Stimulated activated CD4-positive, alpha-beta T cell treated with anti-CD3 and anti-CD28 coated beads, TNF-alpha, amount 100 ng/mL, for 24 hours (primary cell): ENCODE results near the gene LMAN2L.

Source experiments
- DNase-seq, 3 experiments: peaks; one replicate each; pipeline ENCODE4 v3.0.0-alpha.2; 2020; ENCODE audit warnings: low read depth in 3 of 3

The LMAN2L gene

GRCh38 chr2:96760036-96760985 lies 20.4 kb upstream of the LMAN2L start, which contains the start of gene CNNM4:
Gene CNNM4, plus strand, starts transcription at chr2:96760902. Its CDS starts 98 bp downstream, at chr2:96761000.
- peak; percentile 81 to 92 (median 83) for DNase-seq

GRCh38 chr2:96759548-96759947 lies 19.7 kb upstream of the LMAN2L start:
- no peak for DNase-seq

- no peak for DNase-seq
Measured at GRCh38 chr2:96758987-96759386, 19.1 kb upstream of the LMAN2L start.

GRCh38 chr2:96757477-96757860 lies 17.6 kb upstream of the LMAN2L start:
- no peak for DNase-seq

GRCh38 chr2:96756788-96757476 lies 17.1 kb upstream of the LMAN2L start:
- no peak for DNase-seq

GRCh38 chr2:96754317-96754716 lies 14.5 kb upstream of the LMAN2L start:
- DNase-seq, result no peak

GRCh38 chr2:96753661-96754282 lies 13.9 kb upstream of the LMAN2L start:
- no peak for DNase-seq

- no peak for DNase-seq
Measured at GRCh38 chr2:96751800-96752199, 11.9 kb upstream of the LMAN2L start.

GRCh38 chr2:96747061-96747617 lies 7.3 kb upstream of the LMAN2L start:
- no peak for DNase-seq

- no peak for DNase-seq
Measured at GRCh38 chr2:96739076-96739632, 710 bp downstream of the LMAN2L start.

- DNase-seq, result no peak
Measured at GRCh38 chr2:96737831-96738230, 2.0 kb downstream of the LMAN2L start.

- DNase-seq, result no peak
Measured at GRCh38 chr2:96737251-96737650, 2.6 kb downstream of the LMAN2L start.

GRCh38 chr2:96734880-96735583 lies 4.8 kb downstream of the LMAN2L start:
- no peak for DNase-seq

- no peak for DNase-seq
Measured at GRCh38 chr2:96733931-96734330, 5.9 kb downstream of the LMAN2L start.

- no peak for DNase-seq
Measured at GRCh38 chr2:96730212-96730611, 9.7 kb downstream of the LMAN2L start.

- DNase-seq, result no peak
Measured at GRCh38 chr2:96729748-96730147, 10.1 kb downstream of the LMAN2L start.

GRCh38 chr2:96727431-96727830 lies 12.4 kb downstream of the LMAN2L start:
- DNase-seq, result no peak

GRCh38 chr2:96726131-96726530 lies 13.7 kb downstream of the LMAN2L start:
- DNase-seq, result no peak

GRCh38 chr2:96716388-96716787 lies 23.5 kb downstream of the LMAN2L start:
- no peak for DNase-seq

- no peak for DNase-seq
Measured at GRCh38 chr2:96715658-96716057, 24.2 kb downstream of the LMAN2L start.

- no peak for DNase-seq
Measured at GRCh38 chr2:96710985-96711384, 28.9 kb downstream of the LMAN2L start.
